ENCODE measurements around the gene NEK4. TPM values are rescaled to one million over a fixed set of nuclear protein-coding genes. Genes with fewer than 3 reads are reported as not detected.
A peak's percentile ranks its signal among the peaks of the same experiment; 100 is the strongest.

The NEK4 gene
- total and polyA plus RNA-seq, 2 experiments from 2014 or later, result 12.4 to 14.7 TPM

DNA sequence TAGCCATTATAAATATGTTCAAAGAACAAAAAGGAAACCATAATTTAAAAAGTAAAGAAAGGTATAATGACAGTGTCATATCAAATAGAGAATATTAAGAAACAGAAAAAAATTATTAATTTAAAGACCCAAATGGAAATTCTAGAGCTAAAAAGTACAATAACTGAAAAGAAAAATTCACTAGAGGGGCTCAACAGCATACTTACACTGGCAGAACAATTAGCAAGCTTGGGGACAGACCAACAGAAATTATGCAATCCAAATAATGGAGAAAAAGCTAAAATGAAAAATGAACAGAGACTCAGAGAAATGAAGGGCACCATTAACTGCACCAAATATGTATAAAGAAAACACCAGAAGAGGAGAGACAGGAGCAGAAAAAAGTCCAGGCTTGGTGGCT, 51.1 kb downstream of the NEK4 start:
- no peak overlapping the region for H3K4me3 ChIP-seq
- no peak for DNase-seq (ENCODE audit: low read depth in 1 of 2, low spot score in 1 of 2)
- H3K27ac ChIP-seq, result no peak overlapping the region
- TF ChIP-seq, protein P1, sequence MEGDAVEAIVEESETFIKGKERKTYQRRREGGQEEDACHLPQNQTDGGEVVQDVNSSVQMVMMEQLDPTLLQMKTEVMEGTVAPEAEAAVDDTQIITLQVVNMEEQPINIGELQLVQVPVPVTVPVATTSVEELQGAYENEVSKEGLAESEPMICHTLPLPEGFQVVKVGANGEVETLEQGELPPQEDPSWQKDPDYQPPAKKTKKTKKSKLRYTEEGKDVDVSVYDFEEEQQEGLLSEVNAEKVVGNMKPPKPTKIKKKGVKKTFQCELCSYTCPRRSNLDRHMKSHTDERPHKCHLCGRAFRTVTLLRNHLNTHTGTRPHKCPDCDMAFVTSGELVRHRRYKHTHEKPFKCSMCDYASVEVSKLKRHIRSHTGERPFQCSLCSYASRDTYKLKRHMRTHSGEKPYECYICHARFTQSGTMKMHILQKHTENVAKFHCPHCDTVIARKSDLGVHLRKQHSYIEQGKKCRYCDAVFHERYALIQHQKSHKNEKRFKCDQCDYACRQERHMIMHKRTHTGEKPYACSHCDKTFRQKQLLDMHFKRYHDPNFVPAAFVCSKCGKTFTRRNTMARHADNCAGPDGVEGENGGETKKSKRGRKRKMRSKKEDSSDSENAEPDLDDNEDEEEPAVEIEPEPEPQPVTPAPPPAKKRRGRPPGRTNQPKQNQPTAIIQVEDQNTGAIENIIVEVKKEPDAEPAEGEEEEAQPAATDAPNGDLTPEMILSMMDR (IDR thresholded peaks at IDR 0.05; ENCODE audit: low read depth, low read length), result no peak
- H3K9me3 ChIP-seq (ENCODE audit: low read depth), result no peaks in the 10 kb centered on the region
- no peaks in the 10 kb centered on the region for H3K4me1 ChIP-seq (ENCODE audit: low read depth)
- H3K36me3 ChIP-seq, result no peaks in the 10 kb centered on the region
- H3K27me3 ChIP-seq, result no peaks in the 10 kb centered on the region

DNA sequence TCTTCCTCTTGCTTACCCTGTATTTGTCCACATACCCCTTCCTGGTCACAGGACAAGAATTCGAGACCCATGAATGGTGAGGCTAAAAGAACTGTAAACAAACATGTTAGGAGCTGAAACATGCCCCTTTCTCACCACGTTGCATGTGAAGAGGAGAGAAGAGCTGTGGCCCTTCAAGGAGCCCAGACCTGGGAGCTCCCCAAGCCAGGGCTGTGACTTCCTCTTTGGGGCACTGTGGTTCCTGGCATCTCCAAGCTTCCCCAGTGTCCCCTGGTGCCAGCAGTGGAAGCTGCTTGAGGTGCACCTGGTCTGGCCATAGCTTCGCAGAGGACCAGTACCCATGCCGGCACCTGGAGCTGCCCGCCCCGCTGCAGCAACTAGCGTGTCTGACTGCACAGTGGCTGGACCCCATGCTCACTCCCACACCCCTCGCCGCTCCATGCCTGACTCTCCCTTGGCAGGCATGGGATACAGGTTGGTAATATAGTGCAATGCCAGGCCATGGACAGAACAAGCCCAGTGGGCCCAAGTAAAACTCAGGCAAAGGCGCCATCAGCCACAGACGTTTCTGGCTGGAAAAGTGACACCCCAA, 54.9 kb downstream of the NEK4 start:
- Histone ChIP-seq H3K27me3 (no peaks in the 10 kb centered on the region), H3K27ac (no peak overlapping the region), H3K4me3 (no peak overlapping the region), H3K4me1 (ENCODE audit: low read depth) (no peaks in the 10 kb centered on the region), H3K36me3 (peaks cover 2% of the 10 kb centered on the region), H3K9me3 (ENCODE audit: low read depth) (no peaks in the 10 kb centered on the region)
- no peak for DNase-seq (ENCODE audit: low read depth in 1 of 2, low spot score in 1 of 2)
- TF ChIP-seq, protein P1 (IDR thresholded peaks at IDR 0.05; ENCODE audit: low read depth, low read length), result no peak

DNA sequence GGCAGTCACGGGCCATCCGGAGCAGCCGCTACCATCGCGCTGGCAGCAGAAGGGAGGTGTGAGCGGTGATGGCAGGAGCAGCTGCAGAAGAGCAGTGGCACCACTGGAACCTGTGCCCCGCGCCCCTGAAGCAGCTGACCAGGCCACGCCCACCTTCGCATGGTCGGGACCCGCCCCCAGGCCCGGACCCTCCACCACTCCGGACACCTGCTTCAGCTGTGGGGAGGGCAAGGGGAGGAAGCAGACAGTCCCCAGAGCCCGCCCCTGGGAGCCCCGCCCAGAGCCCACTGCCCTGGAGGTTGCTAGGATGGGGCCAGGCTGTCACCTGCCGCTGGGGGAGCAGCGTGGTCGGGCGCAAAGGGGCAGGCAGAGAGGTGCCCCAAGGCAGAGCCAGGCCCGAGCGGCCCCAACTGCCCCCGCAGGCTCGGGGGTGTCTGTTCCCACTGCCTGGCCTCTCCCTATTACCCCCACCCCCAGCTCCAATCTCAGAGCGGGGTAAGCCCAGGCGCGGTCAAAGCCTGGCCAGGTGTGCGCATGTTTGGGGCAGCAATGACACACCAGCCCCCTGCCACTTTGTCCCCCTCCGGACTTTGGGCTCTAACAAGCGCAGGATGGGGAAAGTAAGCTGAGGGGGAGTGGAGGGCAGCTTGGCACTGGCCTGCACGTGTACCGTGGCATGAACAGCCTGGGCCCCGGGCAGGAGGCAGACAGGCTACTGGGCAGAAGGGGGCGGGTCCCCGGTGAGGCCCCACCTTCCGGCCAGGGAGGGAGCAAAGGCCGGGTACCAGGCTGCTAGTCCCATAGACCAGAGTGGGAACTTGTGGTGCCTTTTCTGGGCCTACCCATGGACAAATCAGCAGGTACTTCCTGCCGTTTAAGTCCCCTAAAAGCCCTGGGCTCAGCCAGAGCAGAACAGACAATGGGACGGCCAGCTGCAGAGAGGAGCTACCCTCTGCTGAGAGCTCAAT, 56.1 kb downstream of the NEK4 start:
- no peaks in the 10 kb centered on the region for H3K27me3 ChIP-seq
- H3K4me3 ChIP-seq, result peak overlapping the region; percentile 22
- DNase-seq (ENCODE audit: low read depth in 1 of 2, low spot score in 1 of 2), result peak in 1 of 2 donors; percentile 48
- no peak overlapping the region for H3K27ac ChIP-seq
- peaks cover 2% of the 10 kb centered on the region for H3K36me3 ChIP-seq
- H3K4me1 ChIP-seq (ENCODE audit: low read depth), result no peaks in the 10 kb centered on the region
- TF ChIP-seq, protein P1 (IDR thresholded peaks at IDR 0.05; ENCODE audit: low read depth, low read length), result no peak
- no peaks in the 10 kb centered on the region for H3K9me3 ChIP-seq (ENCODE audit: low read depth)

DNA sequence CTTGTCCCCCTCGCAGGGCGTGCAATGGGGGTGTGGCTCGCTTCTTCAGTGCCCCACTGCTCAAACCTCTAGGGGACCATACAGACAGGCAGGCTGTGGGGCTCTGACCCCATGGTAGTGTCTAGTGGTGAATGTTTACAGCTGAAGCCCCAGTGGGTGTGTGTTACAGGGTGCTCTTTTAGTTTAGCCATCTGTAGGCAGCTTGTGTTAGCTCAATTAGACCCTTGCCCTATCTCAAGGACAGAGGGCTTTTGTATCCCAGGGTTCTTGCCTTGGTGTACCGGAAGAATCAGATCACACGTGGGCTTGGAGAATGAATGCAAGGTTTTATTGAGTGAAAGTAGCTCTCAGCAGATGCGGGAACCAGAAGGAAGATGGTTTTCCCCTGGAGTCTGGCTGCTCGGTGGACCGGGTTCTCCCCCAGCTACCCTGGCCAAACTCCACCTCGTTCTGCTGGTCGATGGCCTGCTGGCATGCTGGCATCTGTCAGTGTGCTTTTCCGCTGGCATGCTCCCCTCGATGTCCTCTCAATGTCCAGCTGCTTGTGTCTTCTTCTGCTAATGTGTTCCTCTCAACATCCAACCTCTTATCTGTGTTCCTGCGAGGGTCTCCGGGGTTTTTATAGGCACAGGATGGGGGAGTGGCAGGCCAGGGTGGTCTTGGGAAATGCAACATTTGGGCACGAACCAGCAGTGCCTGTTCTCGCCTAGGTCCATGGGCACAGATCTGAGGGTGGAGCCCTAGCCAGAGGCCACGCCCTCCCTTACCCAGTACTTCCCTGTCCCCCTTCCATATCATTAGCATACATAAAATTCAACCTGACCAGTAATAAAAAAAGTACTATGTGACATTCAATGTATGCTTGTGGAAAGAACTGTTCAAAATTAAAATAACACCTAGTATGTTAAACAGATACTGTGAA, 58.2 kb downstream of the NEK4 start:
- Histone ChIP-seq H3K27ac (no peak overlapping the region), H3K27me3 (no peaks in the 10 kb centered on the region), H3K4me3 (no peak overlapping the region), H3K4me1 (ENCODE audit: low read depth) (no peaks in the 10 kb centered on the region), H3K36me3 (peaks cover 10% of the 10 kb centered on the region), H3K9me3 (ENCODE audit: low read depth) (no peaks in the 10 kb centered on the region)
- no peak for DNase-seq (ENCODE audit: low read depth in 1 of 2, low spot score in 1 of 2)
- TF ChIP-seq, protein P1 (IDR thresholded peaks at IDR 0.05; ENCODE audit: low read depth, low read length), result no peak

DNA sequence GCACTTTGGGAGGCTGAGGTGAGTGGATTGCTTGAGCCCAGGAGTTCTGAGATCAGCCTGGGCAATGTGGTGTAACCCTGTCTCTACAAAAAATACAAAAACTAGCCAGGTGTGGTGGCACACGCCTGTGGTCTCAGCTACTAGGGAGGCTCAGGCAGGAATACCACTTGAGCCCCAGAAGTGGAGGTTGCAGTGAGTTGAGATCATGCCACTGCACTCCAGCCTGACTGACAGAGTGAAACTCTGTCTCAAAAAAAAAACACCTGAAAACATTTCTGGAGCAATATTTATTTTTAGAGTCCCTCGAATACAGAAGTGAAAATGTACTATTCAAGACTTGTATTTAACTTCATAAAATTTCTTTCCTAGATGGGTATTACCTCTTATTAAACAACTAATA, 60.2 kb downstream of the NEK4 start:
- Histone ChIP-seq H3K4me3 (no peak overlapping the region), H3K9me3 (ENCODE audit: low read depth) (no peaks in the 10 kb centered on the region), H3K27ac (no peak overlapping the region), H3K27me3 (no peaks in the 10 kb centered on the region), H3K4me1 (ENCODE audit: low read depth) (peaks cover 6% of the 10 kb centered on the region), H3K36me3 (peaks cover 10% of the 10 kb centered on the region)
- DNase-seq (ENCODE audit: low read depth in 1 of 2, low spot score in 1 of 2), result no peak
- TF ChIP-seq, protein P1 (IDR thresholded peaks at IDR 0.05; ENCODE audit: low read depth, low read length), result no peak

Measured in cardiac muscle cell (in vitro differentiated cells and primary cell).